Measurements from ENCODE around the gene TEX13C. TPM values are rescaled to one million over a fixed set of nuclear protein-coding genes. Genes with fewer than 3 reads are reported as not detected.
"Not testable (repeated sequence)": the region's sequence is repeated elsewhere in the genome, so short reads cannot be mapped to it uniquely, and the experiment has no call there.

TEX13C gene
- total RNA-seq, 4 donors from 2014 or later, result 0.13 TPM; not detected in 3

DNA sequence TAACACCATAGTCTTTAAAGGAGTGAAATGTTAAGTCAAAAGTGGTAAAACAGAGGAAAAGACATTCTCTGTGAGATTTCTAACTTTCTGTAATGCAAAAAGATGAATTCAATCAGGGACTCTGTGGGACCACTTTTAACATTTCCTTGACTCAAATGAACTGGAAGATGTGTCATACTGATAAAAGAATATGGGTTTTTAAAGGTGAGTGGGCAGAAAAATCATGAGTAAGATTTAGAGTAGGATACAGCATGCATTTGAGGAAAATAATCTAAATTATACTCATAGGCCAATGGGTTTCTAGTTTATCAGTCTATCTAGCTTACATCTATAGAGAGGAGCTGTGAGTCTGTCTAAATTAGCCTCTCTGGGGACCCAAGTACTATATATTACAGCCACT lies 11.0 kb upstream of the TEX13C start:
- intact Hi-C loops (cut with DNase I), result no loop called here
- Histone ChIP-seq H3K27ac (no peak overlapping the region), H3K9me3 (no peaks in the 10 kb centered on the region), H3K36me3 (no peaks in the 10 kb centered on the region), H3K4me3 (replicated peaks in 1 of 3) (no peak overlapping the region), H3K4me1 (no peaks in the 10 kb centered on the region), H3K27me3 (no peaks in the 10 kb centered on the region)
- no peak for DNase-seq
- TF ChIP-seq CTCF (IDR thresholded peaks at IDR 0.05) (no peak), POLR2A (IDR thresholded peaks at IDR 0.05) (no peak)

GRCh38 chrX:125319166-125319565 lies 505 bp upstream of the TEX13C start:
- H3K27me3 ChIP-seq; DNase-seq; intact Hi-C loops (cut with DNase I); H3K27ac ChIP-seq; H3K4me3 ChIP-seq (replicated peaks in 1 of 3); H3K36me3 ChIP-seq; H3K4me1 ChIP-seq; H3K9me3 ChIP-seq: not testable (repeated sequence)
- WGBS, 2 donors, result no CpG with 5 or more reads among the region's 17 CpGs

- TF ChIP-seq POLR2A (IDR thresholded peaks at IDR 0.05), result no peak
- TF ChIP-seq CTCF (IDR thresholded peaks at IDR 0.05), result no peak
- no peak overlapping the region for H3K4me3 ChIP-seq (replicated peaks in 1 of 3)
- H3K36me3 ChIP-seq, result no peaks in the 10 kb centered on the region
- H3K27me3 ChIP-seq, result no peaks in the 10 kb centered on the region
- no peak overlapping the region for H3K27ac ChIP-seq
- H3K9me3 ChIP-seq, result no peaks in the 10 kb centered on the region
- H3K4me1 ChIP-seq, result no peaks in the 10 kb centered on the region
- WGBS, 2 donors, result no CpG with 5 or more reads among the region's 2 CpGs
- intact Hi-C loops (cut with DNase I), result no loop called here
- DNase-seq, result no peak
These were observed 2.8 kb downstream of the TEX13C start for GRCh38 chrX:125322431-125322830.

- intact Hi-C loops (cut with DNase I), result no loop called here
- Histone ChIP-seq H3K27me3 (no peaks in the 10 kb centered on the region), H3K27ac (no peak overlapping the region), H3K9me3 (no peaks in the 10 kb centered on the region), H3K4me1 (no peaks in the 10 kb centered on the region), H3K4me3 (replicated peaks in 1 of 3) (no peak overlapping the region), H3K36me3 (no peaks in the 10 kb centered on the region)
- TF ChIP-seq CTCF (IDR thresholded peaks at IDR 0.05), result no peak
- no peak for TF ChIP-seq POLR2A (IDR thresholded peaks at IDR 0.05)
- 100% methylated on average over 2 of the region's 3 CpGs; no CpG with 5 or more reads in 1 of the 2 donors for WGBS, 2 donors
- no peak for DNase-seq
These were observed 6.9 kb downstream of the TEX13C start for GRCh38 chrX:125326599-125326998.

- Histone ChIP-seq H3K4me3 (replicated peaks in 1 of 3) (no peak overlapping the region), H3K27me3 (no peaks in the 10 kb centered on the region), H3K36me3 (no peaks in the 10 kb centered on the region), H3K4me1 (no peaks in the 10 kb centered on the region), H3K9me3 (no peaks in the 10 kb centered on the region), H3K27ac (no peak overlapping the region)
- 95 to 96% methylated on average over 9 to 10 of the region's 12 CpGs for WGBS, 2 donors
- intact Hi-C loops (cut with DNase I), result no loop called here
- TF ChIP-seq CTCF (IDR thresholded peaks at IDR 0.05) (no peak), POLR2A (IDR thresholded peaks at IDR 0.05) (no peak)
- no peak for DNase-seq
These were observed 8.2 kb downstream of the TEX13C start for GRCh38 chrX:125327891-125328290.

DNA sequence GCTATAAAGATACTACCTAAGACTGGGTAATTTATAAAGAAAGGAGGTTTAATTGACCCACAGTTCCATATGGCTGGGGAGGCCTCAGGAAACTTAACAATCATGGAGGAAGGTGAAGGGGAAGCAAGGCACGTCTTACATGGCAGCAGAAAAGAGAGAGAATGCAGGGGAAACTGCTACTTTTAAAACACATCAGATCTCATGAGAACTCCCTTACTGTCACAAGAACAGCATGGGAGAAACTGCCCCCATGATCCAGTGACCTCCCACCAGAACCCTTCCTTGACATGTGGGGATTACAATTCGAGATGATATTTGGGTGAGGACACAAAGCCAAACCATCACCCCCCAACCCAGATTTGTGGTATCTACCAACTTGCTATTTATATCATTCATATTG lies 13.9 kb downstream of the TEX13C start:
- intact Hi-C loops (cut with DNase I), result no loop called here
- Histone ChIP-seq H3K4me3 (replicated peaks in 1 of 3) (no peak overlapping the region), H3K36me3 (no peaks in the 10 kb centered on the region)

More for the DNA sequence above, 13.9 kb downstream of the TEX13C start:
- no peaks in the 10 kb centered on the region for H3K9me3 ChIP-seq
- no peak for DNase-seq
- no peaks in the 10 kb centered on the region for H3K4me1 ChIP-seq
- WGBS, 2 donors, result 68 to 78% methylated on average over 2 of the region's 2 CpGs
- no peak for TF ChIP-seq POLR2A (IDR thresholded peaks at IDR 0.05)
- no peak for TF ChIP-seq CTCF (IDR thresholded peaks at IDR 0.05)
- H3K27ac ChIP-seq, result no peak overlapping the region
- no peaks in the 10 kb centered on the region for H3K27me3 ChIP-seq
